ENCODE data around the gene IRX1.

The IRX1 gene

DNA sequence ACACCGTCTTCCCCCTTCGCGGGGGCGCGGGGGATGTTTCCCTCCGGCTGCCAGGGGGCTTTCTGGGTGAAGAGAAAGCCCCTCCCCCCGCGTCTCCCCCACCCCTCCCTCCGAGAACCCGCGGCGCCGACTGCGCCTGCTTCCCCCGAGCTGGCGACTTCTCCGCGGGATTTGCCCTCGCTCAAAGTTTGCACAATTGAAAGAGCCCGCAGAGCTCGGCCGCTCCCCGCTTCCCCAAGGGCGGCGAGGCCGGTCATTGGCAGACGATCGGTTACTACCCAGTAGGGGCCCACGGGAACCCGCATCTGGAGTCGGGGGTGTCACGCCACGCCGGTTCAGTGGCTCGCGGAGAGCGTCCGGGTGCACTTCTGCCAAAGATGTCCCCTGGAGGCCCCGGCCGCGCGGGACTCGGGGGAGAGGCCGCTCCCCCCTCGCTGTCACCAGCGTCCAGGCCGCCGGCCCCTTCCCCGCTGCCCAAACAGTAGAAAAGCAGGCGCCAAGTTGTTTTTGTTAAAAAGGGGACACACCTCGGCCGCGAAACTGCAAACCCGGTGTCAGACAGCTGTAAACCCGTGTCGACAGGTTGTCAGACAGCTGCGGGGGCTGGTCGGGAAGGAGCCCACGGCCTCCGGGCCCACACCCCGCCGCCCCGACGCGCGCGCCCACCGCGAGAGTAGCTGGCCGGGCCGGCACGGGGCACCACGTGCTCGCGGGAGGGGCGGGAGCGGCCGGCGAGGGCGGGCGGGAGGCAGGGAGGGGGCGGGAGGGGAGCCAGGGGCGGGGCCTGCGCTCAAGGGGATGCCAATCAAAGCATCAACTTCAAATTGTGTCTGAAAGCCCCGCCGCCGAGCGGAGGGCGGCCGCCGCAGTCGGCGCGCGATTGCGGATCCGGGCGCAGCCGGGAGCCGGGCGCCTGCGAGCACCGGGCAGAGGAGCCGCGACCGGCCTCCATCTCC lies at the start of gene IRX1:
TSS of gene IRX1 (plus strand) at position 827 of the 956 bp plus-strand sequence. CDS start 274 bp downstream, outside the sequence.
- peak; percentile 54 for DNase-seq

GRCh38 chr5:3546028-3546427 lies 49.6 kb upstream of the IRX1 start:
- no peak for DNase-seq

DNA sequence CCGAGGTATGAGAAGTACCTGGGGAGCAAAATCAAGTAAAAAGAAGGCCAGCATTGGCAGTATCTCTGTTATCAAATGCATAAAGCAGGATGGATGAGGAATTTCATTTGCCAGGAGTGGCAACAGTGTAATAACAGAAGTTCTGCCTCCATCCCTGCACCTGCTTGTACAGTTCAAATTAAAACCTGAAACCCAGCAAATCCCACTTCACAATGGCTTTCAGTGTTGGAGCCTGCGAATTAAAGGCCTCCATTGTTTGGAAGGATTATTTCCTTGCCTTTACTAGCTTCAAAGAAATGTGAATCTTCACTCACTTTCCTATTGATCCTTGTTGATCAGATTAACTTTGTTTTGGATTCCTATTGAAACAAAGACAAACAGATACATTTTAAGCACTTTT lies 31.5 kb upstream of the IRX1 start:
- DNase-seq = no peak

DNA sequence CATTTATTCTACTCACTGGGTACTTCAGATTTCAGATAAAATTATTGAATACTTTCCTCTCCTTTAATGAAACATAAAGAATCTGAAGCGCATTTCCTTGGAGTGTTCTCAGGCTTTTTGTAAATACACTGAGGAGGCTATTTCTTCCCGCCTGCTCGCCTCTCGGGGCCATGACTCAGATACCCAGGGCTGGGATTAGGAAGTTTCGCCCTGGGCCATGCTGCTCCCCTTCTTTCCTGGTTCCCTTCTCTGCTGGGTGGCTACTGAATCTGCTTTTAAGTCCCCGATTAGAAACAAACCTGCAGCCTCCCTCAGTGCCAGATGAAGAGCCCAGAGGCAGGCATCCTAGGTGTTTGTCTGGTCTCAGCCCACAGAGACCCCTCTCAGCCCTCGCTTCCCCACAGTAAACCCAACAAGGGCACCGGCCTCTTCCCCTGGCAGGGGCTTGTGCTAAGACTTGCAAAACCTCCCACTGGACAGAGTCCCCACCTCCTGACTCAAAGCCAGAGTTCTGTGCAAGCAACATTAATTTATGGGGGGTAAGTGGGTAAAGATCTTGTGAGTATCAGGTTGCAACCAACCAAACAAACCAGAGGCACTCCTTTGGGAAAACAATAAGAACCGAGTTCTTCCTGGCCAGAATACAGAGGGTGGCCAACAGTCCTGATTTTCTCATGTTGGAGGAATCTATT lies 30.7 kb upstream of the IRX1 start:
- no peak for DNase-seq

DNA sequence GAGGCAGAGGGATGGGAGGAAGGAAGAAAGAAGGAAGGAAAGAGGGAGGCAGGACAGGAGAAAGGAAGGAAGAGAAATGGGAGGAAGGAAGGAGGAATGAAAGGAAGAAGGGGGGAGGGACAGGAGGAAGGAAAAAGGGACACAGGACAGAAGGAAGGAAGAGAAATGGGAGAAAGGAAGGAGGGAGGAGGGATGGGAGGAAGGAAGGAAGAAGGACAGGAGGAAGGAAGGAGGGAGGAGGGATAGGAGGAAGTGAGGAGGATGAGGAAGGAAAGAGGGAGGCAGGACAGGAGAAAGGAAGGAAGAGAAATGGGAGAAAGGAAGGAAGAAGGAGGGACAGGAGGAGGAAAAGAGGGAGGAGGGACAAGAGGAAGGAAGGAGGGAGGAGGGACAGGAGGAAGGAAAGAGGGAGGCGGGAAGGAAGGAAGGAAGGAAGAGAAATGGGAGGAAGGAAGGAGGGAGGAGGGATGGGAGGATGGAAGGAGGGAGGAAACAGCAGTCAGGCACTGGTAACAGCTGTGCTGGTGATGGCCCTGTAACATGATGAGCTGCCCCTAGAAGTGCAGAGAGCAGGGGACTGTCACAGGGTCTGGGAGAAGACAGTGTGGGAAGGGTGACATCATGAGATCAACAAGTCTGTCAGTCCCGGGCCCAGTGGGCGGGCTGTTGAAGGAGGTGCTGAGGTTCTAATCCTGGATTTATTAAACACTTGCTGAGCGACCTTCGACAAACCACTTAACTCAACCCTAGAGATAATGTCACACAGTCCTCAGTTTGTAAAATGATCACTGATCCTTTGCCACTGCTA lies 10.7 kb upstream of the IRX1 start:
- DNase-seq = no peak

DNA sequence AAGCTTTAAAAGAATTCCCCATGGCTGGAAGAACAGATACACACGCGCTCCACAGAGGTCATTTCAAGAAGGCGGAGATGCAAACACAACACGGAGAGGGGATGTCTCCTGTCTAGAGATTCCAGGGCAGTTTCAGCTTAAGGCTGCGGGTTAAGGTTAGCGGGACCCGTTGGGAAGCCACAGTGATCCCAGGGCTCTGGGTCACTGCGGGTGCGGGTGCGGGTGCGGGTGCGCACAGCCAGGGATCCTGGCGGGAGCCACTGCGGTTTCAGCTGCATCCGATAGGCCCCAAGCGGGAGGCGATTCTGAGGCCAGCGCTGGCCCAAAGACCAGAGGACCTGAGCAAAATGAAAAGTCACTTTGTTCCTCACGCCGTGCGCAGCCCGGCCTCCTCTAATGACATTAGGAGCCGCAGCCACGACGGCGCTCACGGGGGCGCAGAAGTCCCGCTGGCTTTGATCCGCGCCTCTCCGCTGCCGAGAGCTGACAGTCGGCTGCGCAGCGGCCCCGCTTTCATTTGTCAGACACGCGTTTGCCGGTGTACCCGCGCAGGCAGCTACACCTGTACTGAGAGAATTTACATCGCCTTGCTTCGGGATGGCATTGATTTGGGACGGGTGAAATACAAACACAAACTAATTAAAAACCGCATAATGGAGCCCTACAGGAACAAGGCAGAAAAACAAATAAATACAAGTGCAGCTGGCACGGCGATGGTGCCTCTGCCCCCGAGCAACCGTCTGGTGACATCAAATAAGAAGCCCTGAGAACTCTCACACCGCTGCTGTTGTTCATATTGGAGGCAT lies 5.3 kb upstream of the IRX1 start:
- peak; percentile 89 for DNase-seq

- DNase-seq = peak; percentile 28
Observed at GRCh38 chr5:3590967-3591900, 4.4 kb upstream of the IRX1 start.

DNA sequence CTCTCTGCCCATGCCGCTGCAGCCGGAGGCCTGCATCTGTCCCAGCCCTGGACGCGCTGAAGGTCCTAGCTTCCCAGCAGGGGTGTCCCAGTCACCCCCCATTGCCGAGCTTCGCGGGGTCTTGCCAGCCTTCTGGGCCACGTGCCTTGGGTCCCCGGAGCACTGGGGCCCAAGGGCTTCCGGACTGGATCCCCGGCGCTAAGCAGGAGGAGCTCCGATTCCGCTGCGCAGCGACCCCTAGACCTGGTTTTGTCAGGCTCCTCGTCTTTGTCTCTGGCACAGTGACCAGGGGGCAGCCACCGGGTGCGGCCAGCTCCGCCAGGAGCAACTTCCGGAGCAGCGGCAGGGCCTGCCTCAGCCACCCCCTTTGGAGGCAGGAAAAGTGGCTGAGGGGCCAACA lies 3.3 kb upstream of the IRX1 start:
- no peak for DNase-seq

- DNase-seq = no peak
Observed at GRCh38 chr5:3593771-3594509, 1.7 kb upstream of the IRX1 start.

DNA sequence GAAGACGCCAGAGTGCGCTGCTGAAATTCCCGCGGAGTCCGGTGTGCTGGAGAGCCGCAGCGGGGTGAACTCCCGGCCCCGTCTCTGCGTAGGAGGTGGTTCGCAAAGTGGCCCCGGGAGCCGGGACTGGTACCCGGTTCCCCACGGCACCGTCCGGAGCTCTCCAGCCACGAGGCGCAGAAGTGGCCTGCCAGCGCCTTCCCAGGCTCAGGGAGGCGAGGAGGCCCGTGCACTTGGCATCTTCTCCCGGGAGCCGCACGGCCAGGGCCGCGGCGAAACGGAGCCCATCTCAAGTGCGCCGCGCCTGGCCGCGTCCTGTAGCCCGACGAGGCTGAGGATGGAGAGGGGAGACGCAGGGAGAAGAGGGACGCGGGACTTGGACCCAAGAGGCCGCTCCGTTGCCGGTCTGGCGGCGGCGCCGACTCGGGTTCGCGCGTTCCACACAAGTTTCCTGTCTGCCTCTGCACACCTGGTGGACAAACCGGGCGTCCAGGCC lies 1.1 kb upstream of the IRX1 start:
- DNase-seq = peak; percentile 62

GRCh38 chr5:3596261-3596825 lies 711 bp downstream of the IRX1 start:
- DNase-seq = peak; percentile 12

- DNase-seq = no peak
Observed at GRCh38 chr5:3596857-3597166, 1.2 kb downstream of the IRX1 start.

DNA sequence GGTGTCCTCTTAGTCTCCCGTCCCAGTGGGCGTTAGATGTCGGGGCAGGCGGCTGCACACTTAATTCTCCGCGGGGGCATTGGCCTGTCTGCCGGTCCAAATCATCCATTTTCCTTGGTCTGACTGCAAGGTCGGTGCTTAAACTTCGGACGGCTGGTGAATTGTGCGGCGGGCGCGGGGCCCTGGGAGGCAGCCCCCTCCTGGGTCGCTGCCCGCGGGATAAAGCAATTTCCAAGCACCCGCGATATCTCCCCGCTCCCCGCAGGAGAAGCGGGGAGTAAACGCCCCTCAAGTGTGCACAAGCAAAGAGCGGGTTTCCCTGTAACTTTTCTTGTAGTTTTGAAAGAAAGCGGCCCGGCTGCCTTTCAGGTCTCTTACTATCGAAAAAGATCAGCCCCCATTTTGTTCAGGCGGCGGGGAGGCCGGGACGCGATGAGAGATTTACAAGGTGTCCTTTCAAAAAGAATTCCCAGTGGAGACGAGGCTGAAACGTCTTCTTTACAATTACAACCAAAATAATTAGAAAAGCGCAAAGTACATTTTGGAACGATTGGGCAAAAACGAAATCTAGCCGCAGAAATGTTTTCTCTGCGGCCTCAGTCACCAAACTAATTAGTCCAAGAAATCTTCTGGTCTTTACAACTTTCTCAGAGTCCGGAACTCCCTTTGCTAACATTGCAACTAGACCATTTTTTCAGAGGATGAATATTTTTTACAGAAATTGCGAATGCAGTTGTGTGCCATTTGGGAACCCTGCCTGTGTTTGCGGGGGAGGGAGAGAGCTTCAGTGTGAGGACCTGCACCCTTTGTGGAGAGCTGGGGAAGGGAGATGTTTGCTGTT lies 1.8 kb downstream of the IRX1 start:
- DNase-seq = peak; percentile 36

DNA sequence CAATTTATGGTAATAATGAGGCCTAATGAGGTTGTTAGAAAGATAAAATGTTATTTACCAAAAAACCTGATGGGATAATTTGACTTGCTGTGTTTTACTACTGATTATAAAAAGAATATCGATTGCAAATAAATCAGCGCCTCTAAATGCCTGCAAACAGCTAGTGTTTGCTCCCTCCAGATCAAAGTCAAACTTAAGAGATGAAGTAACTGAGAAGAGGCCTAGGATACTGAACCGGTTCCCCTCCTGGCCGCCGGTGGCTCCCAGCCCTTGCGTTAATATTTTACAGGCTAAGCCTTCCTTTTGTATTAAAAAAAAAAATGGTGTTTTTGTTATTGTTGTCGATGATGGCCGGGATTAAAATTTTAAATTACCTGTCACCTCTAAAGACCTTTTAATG lies 2.6 kb downstream of the IRX1 start:
- DNase-seq = no peak

GRCh38 chr5:3598769-3599211 lies 3.2 kb downstream of the IRX1 start:
- DNase-seq = no peak

- DNase-seq = no peak
Observed at GRCh38 chr5:3599226-3600105, 3.8 kb downstream of the IRX1 start.

DNA sequence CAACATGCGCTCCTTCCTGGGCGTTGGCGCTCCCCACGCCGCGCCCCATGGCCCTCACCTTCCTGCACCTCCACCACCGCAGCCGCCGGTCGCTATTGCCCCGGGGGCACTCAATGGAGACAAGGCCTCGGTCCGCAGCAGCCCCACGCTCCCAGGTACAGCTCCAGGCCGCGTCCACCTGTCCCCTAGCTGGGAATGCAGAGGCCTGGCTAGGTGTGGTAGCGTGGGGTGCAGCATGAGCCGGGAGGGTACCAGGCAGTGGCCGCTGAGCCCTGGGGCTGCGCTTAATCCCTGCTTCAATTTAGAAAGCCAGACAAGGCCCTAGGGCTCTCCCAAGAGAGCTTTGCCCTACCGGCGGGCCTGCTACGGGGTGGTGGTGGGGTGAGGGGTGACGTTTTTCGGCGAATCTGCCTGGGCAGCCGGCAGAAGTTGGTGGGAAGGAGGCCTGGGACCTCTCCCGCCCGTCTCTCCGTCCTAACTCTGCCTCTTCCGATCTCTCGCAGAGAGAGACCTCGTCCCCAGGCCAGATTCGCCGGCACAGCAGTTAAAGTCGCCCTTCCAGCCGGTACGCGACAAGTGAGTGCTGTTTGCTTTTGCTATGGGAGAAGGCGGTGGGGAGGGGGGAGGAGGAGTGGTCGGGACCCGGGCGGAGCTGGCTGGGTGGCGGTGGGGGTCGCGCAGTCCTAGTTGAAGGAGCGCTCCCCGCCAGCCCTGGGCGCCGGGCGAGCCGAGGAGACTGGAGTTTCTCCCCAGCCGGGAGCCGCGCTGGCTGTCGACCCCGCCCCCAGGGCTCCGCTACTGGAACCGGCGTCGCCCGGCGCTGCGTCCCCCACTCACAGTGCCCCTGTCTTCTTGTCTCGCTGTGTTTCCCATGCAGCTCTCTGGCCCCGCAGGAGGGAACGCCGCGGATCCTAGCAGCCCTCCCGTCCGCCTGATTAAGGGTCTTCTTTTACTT lies 4.8 kb downstream of the IRX1 start:
- no peak for DNase-seq
